ENCODE measurements around the gene MRPS11.
"Not testable (repeated sequence)": the region's sequence is repeated elsewhere in the genome, so short reads cannot be mapped to it uniquely, and the experiment has no call there.

The MRPS11 gene

DNA sequence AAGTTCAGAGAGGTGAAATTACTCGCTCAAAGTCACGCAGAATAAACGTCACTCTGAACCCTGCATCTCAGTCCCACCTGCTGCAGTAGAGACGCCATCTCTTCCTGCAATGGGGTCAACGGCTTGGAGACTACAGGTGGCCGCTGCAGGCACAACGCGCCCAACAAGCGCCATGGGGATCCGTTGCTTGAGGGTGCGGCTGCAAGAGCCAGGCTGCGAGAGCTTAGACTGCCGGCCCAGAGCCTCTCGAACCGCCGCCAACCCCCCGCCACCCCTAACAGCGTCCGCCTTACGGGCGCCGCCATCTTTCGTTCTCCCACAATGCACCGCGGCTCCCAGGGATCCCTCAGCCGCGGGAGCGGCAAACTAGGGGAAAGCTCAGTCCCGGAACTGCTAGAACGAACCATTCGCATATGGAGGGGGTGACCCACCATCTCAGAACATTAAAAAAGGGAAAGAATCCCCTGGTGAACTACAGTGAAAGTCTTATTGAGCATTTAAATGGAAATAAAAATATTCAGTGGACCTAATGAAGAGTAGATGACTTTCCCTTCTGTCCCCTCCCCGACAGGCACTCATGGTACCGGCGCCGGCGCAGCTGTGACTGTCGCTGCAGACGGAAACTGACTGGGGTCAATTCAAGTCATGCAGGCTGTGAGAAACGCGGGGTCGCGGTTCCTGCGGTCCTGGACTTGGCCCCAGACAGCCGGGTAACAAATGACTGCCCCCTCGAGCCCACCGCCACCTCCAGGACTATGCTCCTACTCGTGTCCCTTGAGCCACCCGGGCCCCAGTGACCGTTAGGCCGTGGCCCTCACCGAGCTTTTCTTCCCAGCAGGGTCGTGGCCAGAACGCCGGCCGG is at the start of gene MRPS11, which contains the start of gene MRPL46:
Gene MRPS11, plus strand, starts transcription at position 636 of the 862 bp plus-strand sequence. Its CDS starts 10 bp downstream, at position 646.
Gene MRPL46, minus strand, starts transcription at position 316 of the 862 bp plus-strand sequence. Its CDS starts 11 bp downstream, at position 305.
- DNase-seq, result peak; percentile 66 to 76

DNA sequence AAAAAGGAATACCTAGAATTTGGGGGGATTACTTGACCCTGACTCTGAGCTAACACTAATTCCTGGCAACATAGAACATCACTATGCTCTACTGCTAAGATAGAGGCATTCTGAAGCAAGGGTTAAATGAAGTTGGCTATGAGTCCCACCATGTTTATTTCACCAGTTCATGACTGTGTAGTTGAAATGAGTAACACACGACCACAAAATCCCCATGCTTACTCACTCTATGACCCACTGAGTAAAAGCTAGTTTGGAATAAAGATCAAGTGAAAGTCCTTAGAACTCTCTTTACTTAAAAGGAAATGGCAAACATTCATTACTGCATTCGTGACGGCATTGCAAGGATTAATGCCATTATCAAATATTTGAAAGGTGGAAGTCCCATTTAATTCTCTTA is 47.7 kb upstream of the MRPS11 start:
- no peak for DNase-seq

DNA sequence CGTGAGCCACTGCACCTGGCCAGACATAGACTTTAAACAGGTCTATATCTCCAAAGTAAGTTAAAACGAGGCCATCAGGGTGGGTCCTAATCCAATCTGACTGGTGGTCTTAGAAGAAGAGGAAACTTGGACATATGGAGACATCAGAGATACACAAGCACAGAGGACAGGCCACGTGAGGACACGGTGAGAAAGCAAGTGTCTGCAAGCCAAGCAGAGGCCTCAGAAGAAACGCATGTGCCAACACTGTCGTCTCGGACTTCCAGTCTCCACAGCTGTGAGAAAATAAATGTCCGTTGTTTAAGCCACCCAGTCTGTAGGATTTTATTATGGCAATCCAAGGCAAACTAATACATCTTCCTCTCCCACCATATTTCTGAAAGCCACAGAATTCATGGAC is 44.2 kb upstream of the MRPS11 start:
- DNase-seq, result no peak

DNA sequence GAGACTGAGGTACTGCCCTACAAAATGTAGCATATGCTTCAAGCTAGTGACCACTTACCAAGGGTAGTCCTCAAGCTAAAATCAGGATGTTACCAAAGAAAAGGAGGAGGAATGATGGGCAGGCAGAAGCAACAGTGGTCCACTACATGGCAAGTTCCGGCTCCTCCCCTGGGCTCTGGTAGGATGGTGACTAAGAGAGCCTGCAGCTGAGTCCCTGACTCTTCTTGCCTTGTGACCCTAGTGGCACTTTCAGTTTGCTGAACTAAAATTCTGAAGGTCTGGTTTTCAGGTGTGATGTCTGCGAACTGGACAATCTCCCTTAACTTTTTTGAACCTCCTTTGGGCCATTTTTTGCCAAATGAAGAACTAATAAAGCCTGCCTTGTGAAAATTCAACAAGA is 41.2 kb upstream of the MRPS11 start:
- DNase-seq, result no peak

DNA sequence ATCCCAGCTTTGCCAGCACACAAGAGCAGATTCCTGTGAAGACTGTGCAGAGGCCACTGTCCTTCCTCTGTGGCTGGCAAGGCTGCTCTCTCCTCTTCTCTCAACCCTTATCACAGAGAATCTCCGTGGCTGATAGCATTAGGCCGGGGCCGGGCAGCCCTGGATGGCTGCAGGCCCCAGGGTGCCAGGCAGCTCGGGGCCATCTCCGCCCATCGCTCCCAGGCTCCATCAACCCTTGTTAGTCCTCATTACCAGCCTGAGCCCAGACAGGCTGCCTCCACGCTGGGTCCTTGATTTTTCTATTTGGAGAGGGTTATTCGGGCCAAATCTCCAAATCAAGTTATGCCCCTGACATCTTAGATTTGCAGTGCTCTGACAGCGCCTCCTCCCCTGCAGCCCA is 39.5 kb upstream of the MRPS11 start:
- DNase-seq, result no peak

DNA sequence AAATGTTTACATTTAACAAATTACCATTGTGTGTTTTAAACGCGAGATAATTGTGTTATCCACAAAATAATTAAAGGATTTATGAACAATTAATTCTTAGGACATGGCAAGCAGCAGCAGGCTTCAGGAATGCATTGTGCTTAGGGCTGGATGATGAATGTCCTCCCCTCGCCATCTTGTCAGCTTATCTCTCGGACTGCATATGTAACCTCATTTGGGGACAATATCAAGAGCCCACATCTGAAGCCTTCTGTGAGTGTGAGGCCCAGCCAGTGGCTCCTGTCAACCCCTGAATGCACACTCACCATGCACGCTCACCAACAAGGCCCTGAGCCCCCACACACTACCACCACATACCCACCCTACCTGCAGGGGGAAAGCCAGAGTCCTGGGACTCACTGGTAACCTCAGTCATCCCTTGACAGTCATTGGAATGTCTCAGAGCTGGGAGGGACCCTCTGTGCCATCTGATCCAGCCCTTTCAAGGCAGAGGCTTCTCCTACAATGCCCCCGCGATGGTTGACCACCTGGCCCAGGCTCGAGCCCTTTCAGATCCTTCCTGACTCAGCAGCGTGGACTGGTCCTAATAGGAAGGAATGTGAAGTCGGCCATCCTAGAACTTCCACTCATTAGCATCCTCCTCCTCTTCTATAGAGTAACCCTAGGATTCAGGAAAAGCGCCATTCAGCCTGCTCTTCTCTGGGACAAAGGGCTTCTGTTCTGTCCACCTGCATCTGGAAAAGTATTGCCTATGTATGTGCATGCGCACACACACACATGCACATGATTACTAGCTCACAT is 38.5 kb upstream of the MRPS11 start:
- no peak for DNase-seq

DNA sequence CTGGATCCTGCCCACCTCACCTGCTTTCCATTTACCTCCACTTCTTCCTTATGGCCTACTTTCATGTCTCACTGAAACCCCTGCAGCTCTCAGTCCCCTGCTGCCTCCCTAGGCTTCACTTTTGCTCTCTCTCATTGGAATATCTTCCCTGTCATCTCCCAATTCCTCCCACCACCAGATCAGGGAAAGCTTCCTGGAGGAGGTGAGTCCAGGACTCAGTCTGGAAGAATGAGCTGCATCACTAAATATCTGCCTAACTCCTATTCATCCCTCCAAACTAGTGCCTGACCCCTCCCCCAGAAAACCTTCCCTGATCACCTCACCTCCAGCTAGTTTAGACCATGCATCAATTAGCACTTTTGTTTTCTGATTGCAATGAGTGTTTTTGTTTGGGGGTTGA is 37.5 kb upstream of the MRPS11 start:
- DNase-seq, result no peak

DNA sequence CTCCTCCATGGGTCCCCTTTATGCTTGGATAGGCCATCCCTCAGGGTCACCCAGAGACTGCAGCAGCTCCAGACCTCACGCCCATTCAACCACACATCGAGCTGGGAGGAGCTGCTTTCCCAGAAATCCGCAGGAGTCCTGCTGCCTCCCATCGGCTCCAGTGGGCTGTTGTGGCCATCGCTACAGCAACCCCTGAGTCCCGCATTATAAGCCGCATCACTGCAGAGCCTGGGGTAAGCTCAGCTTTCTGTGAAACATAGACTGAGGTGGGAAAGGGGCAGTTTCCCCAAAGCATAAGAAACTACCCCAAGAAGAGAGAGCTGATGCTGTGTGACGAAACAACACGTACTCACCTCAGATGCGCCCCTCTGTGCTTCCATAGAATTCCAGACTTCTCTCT is 36.1 kb upstream of the MRPS11 start:
- DNase-seq, result no peak

DNA sequence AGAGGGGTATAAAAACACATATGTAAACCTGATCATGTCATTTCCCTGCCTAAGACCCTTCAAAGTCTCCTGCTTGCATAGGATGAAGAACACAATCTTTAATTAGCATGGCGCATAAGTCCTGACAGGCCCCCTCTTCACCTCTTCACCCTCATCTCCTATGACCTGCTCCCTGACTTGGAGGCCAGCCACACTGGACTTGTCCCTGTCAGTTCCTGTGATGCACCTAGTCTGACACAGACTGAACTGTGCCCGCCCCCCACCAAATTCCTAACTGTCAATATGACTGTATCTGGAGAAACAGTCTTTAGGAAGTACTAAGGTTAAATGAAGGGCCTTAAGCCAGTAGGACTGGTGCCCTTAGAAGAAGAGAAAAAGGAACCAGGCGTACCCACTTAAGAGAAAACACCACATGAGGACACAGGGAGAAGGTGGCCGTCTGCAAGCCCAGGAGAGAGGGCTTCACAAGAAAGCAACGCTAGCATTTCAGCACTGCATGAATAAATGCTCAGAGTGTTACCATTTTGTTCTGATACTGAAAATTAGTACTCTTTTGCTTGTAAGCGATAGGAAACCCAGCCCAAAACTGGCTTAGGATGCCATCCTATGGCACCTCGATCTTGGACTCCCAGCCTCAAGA is 34.3 kb upstream of the MRPS11 start:
- no peak for DNase-seq

DNA sequence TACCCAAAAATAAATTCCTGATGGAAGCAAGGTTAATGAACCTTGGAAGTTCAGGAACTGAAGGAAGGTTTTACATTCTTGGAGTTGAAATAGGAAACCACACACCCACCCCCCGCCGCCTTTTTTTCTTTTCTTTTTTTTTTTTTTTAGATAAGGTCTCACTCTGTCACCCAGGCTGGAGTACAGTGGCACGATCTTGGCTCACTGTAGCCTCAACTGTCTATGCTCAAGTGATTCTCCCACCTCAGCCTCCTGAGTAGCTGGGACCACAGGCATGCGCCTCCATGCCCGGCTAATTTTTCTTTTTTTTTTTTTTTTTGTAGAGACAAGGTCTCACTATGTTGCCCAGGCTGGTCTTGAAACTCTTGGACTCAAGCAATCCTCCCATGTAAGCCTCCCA is 33.4 kb upstream of the MRPS11 start:
- not testable (repeated sequence) for DNase-seq

DNA sequence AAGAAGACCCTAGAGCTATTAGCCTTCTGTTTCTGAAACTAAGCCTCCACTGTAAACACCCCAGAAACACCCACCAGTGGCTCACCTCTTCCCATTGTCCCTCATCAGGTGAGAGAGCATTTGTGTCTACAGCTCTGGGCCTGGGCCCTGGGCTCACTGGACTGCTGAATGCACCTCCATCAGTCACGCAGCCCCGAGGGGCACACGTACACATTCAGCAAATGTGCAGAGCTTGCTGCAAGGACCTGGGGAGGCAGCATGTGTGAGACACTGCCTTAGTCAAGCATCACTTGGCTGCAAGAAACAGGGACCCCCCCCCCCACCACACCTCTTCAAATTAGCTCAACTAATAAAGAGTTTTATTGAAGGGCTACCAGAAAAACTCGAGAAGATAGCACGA is 29.3 kb upstream of the MRPS11 start:
- no peak for DNase-seq

DNA sequence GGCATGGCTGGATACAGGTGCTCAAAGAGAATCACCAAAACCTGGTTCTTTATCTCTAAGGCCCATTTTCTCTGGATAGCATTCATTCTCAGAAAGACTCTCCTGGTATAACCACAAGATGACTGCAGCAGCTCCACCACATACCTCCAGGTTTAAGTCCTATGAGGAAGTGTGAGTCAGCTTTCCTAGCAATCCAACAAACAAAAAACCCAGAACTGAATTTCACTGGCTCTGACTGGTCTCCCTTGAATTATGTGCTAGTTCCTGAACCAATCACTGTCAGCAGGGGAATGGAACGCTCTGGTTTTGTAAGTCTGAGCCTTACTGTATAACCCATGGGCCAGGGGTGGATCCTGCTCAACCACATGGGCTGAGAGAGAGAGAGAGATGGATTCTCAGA is 27.5 kb upstream of the MRPS11 start:
- no peak for DNase-seq

DNA sequence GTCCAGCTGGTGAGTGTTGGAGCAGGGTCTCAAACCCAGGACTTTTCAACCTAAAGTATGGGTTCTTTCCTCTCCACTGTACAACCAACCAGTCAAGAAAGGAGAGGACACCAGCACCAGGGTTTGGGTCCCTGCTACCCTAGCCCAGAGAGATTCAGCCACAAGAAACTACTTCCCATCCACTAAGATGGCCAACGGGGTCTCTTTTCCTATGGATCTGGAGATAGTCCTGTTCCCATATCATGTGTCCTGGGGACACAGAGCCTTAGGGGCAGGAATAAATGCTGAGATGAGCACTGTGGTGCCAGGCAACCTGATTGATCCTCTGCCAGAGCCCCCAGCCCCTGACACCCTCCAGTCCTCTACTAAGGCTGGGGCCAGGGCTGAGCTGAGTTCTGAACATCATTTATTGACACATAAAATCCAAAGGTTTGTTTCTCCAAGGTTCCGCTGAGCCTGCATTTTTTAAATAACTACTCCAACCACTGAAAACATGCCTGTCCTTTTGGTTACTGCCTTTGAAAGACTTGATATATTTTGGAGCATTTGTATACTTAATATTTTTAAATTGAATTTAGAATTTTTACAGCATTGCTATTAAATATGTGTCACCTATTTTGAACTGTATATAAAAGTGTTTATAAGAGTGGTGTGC is 26.3 kb upstream of the MRPS11 start:
- DNase-seq, result no peak

DNA sequence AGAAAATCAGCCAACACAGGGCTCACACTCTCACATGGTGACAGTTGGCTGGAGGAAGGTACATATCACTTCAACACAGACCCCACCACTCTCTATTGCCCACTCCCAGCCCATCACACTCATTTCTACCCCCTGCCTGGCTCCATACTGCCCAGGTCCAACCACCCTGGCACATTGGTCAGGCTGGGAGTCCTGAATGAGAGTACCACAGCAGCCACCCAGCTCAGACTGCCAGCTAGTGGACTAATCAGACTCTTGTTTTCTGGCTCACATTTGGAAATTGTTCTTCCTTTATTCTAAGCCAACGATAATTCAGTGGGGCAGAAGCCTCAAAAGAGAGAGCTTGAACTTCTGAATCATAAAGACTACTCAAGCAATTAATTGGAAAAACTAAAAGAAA is 20.3 kb upstream of the MRPS11 start:
- no peak for DNase-seq

DNA sequence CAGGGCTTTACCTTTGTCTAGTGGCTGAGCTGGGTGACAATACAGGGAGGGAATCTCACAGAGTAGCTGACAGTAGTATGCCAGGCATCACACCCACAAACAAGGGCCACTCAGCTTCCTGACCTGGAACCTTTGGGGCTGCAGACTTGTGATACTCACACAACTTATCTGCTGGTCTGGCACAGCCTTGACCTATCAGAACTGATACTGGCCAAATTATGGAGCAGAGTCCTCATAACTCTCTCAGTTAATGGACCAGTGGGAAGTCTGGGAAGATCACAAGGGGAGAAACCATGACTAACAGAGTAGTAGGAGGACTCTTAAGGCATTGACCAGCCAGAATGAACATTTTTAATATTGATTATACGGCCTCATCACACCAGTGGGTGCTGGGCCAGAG is 19.8 kb upstream of the MRPS11 start:
- no peak for DNase-seq

DNA sequence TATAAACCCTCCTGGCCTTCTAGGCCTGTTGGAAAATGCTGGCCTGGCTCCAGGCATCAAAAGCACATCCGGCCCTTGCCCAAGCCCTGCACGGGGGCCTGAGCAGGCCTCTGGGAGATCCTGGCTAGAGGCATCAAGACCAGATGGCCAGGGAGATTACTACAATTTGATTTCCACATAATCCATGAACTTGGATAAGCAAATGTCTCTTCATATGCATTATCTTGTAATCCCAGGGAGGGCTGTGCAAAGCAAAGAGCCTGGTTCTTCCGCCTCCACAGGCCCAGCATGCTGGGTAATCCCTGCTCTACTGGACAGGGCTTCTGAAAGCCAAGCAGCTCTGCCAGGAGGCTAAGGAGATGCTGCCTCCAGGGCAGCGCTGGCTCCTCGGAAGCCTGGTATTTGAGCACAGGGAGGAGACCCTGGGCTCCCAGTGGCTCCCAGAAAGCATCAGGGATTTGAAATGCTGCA is 18.5 kb upstream of the MRPS11 start:
- DNase-seq, result no peak

DNA sequence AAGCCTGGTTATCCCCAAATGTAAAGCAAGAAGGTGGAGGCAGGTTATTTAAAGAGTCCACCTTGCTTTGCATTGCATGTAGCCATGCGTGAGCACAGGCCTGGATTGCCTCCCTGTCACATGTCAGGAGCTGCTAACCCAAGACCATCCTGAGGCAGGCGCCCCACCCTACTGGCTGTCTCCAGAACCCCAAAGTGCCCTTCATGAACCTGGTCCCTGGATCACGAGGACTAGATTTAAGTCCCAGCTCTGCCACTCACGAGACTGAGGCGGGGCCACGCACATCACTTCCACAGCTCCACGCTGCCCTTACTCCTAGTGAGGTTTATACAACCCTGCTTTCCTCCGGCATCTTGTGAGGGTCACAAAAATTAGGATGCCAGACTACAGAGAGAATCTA is 17.9 kb upstream of the MRPS11 start:
- no peak for DNase-seq

DNA sequence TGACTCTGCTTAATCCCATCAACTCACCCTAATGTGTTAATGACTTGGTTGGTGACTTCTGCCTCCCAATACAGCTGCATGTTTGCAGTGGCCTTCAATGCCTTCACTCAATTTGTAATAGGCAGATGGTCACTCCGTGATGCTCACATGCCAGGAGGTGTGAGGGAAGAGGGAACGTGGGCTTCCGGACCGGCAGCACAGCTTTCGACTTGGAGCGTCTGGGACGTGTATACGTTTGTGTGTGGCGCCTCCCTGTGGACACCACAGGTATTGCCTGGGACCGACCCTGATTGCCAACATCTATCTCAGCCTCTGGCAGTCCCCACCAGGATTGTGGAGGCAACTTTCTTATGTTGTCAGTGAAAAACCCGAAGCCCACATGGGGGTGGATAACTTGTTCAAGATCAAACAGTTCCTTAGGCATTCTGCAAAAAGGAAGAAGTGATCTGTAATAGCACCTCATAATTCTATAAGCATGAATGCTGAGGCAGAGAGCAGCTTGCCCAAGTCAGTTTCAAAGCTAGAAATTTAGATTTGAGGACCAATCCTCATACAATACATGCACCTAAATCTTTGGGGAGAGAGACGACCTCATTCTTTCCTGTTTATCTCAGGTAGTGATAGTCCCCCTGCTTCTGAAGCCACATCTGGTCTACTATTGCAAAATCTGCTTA is 17.2 kb upstream of the MRPS11 start:
- DNase-seq, result peak in 1 of 2 experiments; percentile 23

DNA sequence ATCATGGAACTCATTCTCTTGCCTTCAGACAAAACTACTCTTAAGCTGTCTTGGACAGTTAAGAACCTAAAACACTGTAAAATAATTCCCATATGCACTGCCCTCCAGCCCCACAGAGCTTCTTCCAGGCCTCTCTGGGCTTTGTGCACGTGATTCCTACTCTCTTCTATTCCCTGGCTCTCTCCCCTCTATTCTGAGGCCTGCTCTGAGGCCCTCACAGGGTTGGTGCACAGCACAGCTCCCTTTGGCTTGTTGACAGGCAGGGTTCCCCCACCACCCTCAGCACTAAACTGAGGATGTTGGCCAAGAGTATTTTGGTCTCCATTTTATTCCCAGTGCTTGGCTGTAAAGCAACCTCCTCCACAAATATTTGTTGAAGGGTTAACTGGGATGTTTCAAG is 13.9 kb upstream of the MRPS11 start:
- no peak for DNase-seq

DNA sequence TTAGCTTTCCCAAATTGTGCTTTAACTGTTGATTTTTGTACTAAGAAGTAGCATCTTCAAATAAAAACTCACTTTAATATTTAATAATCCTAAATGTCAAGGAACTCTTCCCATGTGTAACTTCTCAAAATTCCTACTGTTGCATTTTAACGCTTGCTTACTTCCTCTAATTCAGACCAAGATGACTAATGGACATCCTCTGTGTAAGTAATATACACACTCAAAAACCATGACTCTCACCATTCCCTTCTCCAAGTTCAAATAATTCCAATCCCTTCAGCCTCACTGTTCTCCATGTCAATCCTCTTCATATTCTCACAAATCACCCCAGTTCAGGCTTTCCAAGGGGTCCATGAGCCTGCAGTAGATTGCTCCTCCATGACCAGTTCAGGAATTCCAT is 13.3 kb upstream of the MRPS11 start:
- no peak for DNase-seq

DNA sequence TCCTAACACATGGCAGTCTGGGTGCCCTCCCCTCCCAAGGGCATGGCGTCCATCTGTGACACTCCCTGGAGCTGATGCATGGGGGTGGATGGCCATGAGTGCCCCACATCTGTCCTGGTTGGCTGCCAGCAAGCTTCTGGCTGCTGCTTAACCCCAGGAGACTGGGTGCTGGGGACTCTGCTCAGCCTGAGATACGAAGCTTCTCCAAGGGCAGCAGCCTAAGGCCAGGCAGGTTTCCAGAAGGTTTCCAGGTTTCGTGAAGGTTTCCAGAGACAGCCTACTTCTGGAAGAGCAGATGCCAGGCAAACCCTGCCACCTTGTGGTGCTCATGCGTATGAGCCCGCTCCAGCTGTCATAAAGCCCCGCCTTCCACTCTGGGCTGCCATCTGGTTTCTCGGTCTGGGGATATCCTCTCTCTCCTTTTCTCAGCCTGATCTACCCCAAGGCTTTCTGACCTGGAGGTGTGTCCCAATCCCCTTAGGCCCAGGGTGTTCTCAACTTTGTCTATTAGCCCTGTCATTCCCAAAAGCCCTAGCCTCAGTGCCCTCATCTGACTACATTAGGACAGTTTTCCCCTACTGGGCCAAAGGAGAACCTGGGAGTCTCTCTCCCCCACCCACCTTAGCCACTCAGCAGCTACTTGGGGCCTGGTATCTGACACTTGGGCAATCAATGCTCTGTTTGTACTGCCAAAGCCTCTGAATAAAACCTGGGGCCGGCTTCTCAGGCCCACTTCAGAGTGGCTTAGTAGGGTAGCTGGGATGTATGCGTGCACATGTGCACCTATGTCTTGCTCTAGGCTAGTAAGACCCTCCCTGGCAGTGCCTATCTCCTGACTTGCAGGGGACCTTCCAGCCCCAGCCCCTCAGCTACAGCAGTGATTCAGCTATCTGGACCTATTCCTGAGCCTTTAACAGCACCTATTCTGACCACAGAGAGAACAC is 12.4 kb upstream of the MRPS11 start:
- peak in 1 of 2 experiments; percentile 38 for DNase-seq
